ENCODE results near the gene PTPRCAP. TPM values are rescaled to one million over a fixed set of nuclear protein-coding genes. Genes with fewer than 3 reads are reported as not detected.

PTPRCAP gene
- polyA plus RNA-seq, 4 donors: 0.96 to 2.7 (median 1.4) TPM

- DNase-seq (ENCODE audit: low read depth in 4 of 4, low spot score in 3 of 4): no peak
Observed at GRCh38 chr11:67398661-67399563, 38.6 kb downstream of the PTPRCAP start.

- DNase-seq (ENCODE audit: low read depth in 4 of 4, low spot score in 3 of 4): no peak
Observed at GRCh38 chr11:67397986-67398660, 39.4 kb downstream of the PTPRCAP start.

GRCh38 chr11:67397536-67397935 lies 39.9 kb downstream of the PTPRCAP start:
- no peak for DNase-seq (ENCODE audit: low read depth in 4 of 4, low spot score in 3 of 4)

- DNase-seq (ENCODE audit: low read depth in 4 of 4, low spot score in 3 of 4): no peak
Observed at GRCh38 chr11:67396587-67397389, 40.7 kb downstream of the PTPRCAP start.

GRCh38 chr11:67396259-67396581 lies 41.3 kb downstream of the PTPRCAP start:
- no peak for DNase-seq (ENCODE audit: low read depth in 4 of 4, low spot score in 3 of 4)

- DNase-seq (ENCODE audit: low read depth in 4 of 4, low spot score in 3 of 4): no peak
Observed at GRCh38 chr11:67395555-67396258, 41.8 kb downstream of the PTPRCAP start.

- no peak for DNase-seq (ENCODE audit: low read depth in 4 of 4, low spot score in 3 of 4)
Observed at GRCh38 chr11:67393990-67394389, 43.5 kb downstream of the PTPRCAP start.

- DNase-seq (ENCODE audit: low read depth in 4 of 4, low spot score in 3 of 4): no peak
Observed at GRCh38 chr11:67393437-67393836, 44.0 kb downstream of the PTPRCAP start.

GRCh38 chr11:67392183-67392715 lies 45.2 kb downstream of the PTPRCAP start:
- no peak for DNase-seq (ENCODE audit: low read depth in 4 of 4, low spot score in 3 of 4)

GRCh38 chr11:67391304-67392182 lies 45.9 kb downstream of the PTPRCAP start, which contains the start of gene RAD9A:
TSS of gene RAD9A (plus strand) at chr11:67391986. CDS start at chr11:67392045, 59 bp downstream.
- DNase-seq (ENCODE audit: low read depth in 4 of 4, low spot score in 3 of 4): peak; percentile 88 to 93 (median 91)

GRCh38 chr11:67390947-67391303 lies 46.6 kb downstream of the PTPRCAP start:
- no peak for DNase-seq (ENCODE audit: low read depth in 4 of 4, low spot score in 3 of 4)

GRCh38 chr11:67389477-67389876 lies 48.0 kb downstream of the PTPRCAP start:
- no peak for DNase-seq (ENCODE audit: low read depth in 4 of 4, low spot score in 3 of 4)

GRCh38 chr11:67387518-67387917 lies 50.0 kb downstream of the PTPRCAP start:
- DNase-seq (ENCODE audit: low read depth in 4 of 4, low spot score in 3 of 4): no peak

GRCh38 chr11:67387069-67387468 lies 50.4 kb downstream of the PTPRCAP start:
- DNase-seq (ENCODE audit: low read depth in 4 of 4, low spot score in 3 of 4): no peak

Other genes starting within 250 kb of the PTPRCAP start
- gene GRK2, start 171.2 kb downstream of the PTPRCAP start, polyA plus RNA-seq (ENCODE audit: insufficient read length in 4 of 4): 10 to 100 TPM; 45.6 to 65.0 (median 49.0) TPM
- 10 to 100 TPM; 21.3 to 32.9 (median 27.4) TPM for gene ANKRD13D, start 148.4 kb downstream of the PTPRCAP start, polyA plus RNA-seq (ENCODE audit: insufficient read length in 4 of 4)
- 10 to 100 TPM; 24.3 to 32.3 (median 24.6) TPM for gene SSH3, start 134.2 kb downstream of the PTPRCAP start, polyA plus RNA-seq (ENCODE audit: insufficient read length in 4 of 4)
- 10 to 100 TPM; 18.7 to 36.1 (median 23.9) TPM for gene POLD4, start 84.1 kb downstream of the PTPRCAP start, polyA plus RNA-seq (ENCODE audit: insufficient read length in 4 of 4)
- gene CLCF1, start 64.1 kb downstream of the PTPRCAP start, polyA plus RNA-seq (ENCODE audit: insufficient read length in 4 of 4): 1 to 10 TPM; 4.5 to 6.3 (median 5.1) TPM
- 10 to 100 TPM; 20.1 to 27.3 (median 21.6) TPM for gene RAD9A, start 45.7 kb downstream of the PTPRCAP start, polyA plus RNA-seq (ENCODE audit: insufficient read length in 4 of 4)
- gene PPP1CA, start 35.8 kb downstream of the PTPRCAP start, polyA plus RNA-seq (ENCODE audit: insufficient read length in 4 of 4): 100 to 1,000 TPM; 146 to 188 (median 155) TPM
- 1 to 10 TPM; 3.3 to 7.6 (median 5.1) TPM for gene TBC1D10C, start 33.6 kb downstream of the PTPRCAP start, polyA plus RNA-seq (ENCODE audit: insufficient read length in 4 of 4)
- 1 to 10 TPM; 1.7 to 2.5 (median 2.3) TPM for gene CARNS1, start 22.0 kb downstream of the PTPRCAP start, polyA plus RNA-seq (ENCODE audit: insufficient read length in 4 of 4)
- 10 to 100 TPM; 44.3 to 51.8 (median 45.4) TPM for gene RPS6KB2, start 9.2 kb downstream of the PTPRCAP start, polyA plus RNA-seq (ENCODE audit: insufficient read length in 4 of 4)
- gene CORO1B, start 5.8 kb upstream of the PTPRCAP start, polyA plus RNA-seq (ENCODE audit: insufficient read length in 4 of 4): 10 to 100 TPM; 61.7 to 88.8 (median 66.6) TPM
- gene GPR152, start 15.0 kb upstream of the PTPRCAP start, polyA plus RNA-seq (ENCODE audit: insufficient read length in 4 of 4): not detected
- gene CABP4, start 17.7 kb upstream of the PTPRCAP start, polyA plus RNA-seq (ENCODE audit: insufficient read length in 4 of 4): under 1 TPM; 0.20 to 0.74 (median 0.41) TPM
- gene TMEM134, start 31.6 kb upstream of the PTPRCAP start, polyA plus RNA-seq (ENCODE audit: insufficient read length in 4 of 4): 10 to 100 TPM; 43.8 to 73.6 (median 49.3) TPM
- 10 to 100 TPM; 55.4 to 71.8 (median 59.1) TPM for gene AIP, start 45.3 kb upstream of the PTPRCAP start, polyA plus RNA-seq (ENCODE audit: insufficient read length in 4 of 4)
- gene PITPNM1, start 67.7 kb upstream of the PTPRCAP start, polyA plus RNA-seq (ENCODE audit: insufficient read length in 4 of 4): 10 to 100 TPM; 25.7 to 43.7 (median 32.1) TPM
- 10 to 100 TPM; 41.6 to 75.9 (median 49.0) TPM for gene CDK2AP2, start 70.5 kb upstream of the PTPRCAP start, polyA plus RNA-seq (ENCODE audit: insufficient read length in 4 of 4)
- gene CABP2, start 85.8 kb upstream of the PTPRCAP start, polyA plus RNA-seq (ENCODE audit: insufficient read length in 4 of 4): under 1 TPM in 2 of 4 donors, not detected in 2; 0.19 to 0.61 TPM
- 1,000 to 10,000 TPM in 1 of 4 donors, 100 to 1,000 TPM in 3; 756 to 1,003 (median 789) TPM for gene GSTP1, start 146.1 kb upstream of the PTPRCAP start, polyA plus RNA-seq (ENCODE audit: insufficient read length in 4 of 4)
- gene NDUFV1, start 169.3 kb upstream of the PTPRCAP start, polyA plus RNA-seq (ENCODE audit: insufficient read length in 4 of 4): 100 to 1,000 TPM; 168 to 207 (median 184) TPM
- gene NUDT8, start 192.3 kb upstream of the PTPRCAP start, polyA plus RNA-seq (ENCODE audit: insufficient read length in 4 of 4): 1 to 10 TPM; 5.0 to 8.4 (median 6.8) TPM
- gene TBX10, start 202.1 kb upstream of the PTPRCAP start, polyA plus RNA-seq (ENCODE audit: insufficient read length in 4 of 4): under 1 TPM in 2 of 4 donors, not detected in 2; 0.04 to 0.11 TPM
- 10 to 100 TPM; 21.4 to 39.0 (median 26.7) TPM for gene ACY3, start 213.0 kb upstream of the PTPRCAP start, polyA plus RNA-seq (ENCODE audit: insufficient read length in 4 of 4)
- gene ALDH3B2, start 236.9 kb upstream of the PTPRCAP start, polyA plus RNA-seq (ENCODE audit: insufficient read length in 4 of 4): 1 to 10 TPM; 1.9 to 4.8 (median 3.1) TPM